ENCODE data around the gene ZNF436.

ZNF436 gene

GRCh38 chr1:23369335-23370013, at the start of gene ZNF436:
TSS of gene ZNF436 (minus strand) at chr1:23369836. CDS start at chr1:23368005, 1,831 bp downstream.
- no peak for DNase-seq (ENCODE audit: low read depth in 1 of 2, low spot score in 1 of 2)

- no peak for DNase-seq (ENCODE audit: low read depth in 1 of 2, low spot score in 1 of 2)
Observed at GRCh38 chr1:23419180-23419579, 49.5 kb upstream of the ZNF436 start.

- DNase-seq (ENCODE audit: low read depth in 1 of 2, low spot score in 1 of 2) = no peak
Observed at GRCh38 chr1:23417570-23417969, 47.9 kb upstream of the ZNF436 start.

- DNase-seq (ENCODE audit: low read depth in 1 of 2, low spot score in 1 of 2) = no peak
Observed at GRCh38 chr1:23416964-23417363, 47.3 kb upstream of the ZNF436 start.

- no peak for DNase-seq (ENCODE audit: low read depth in 1 of 2, low spot score in 1 of 2)
Observed at GRCh38 chr1:23408797-23409290, 39.2 kb upstream of the ZNF436 start.

GRCh38 chr1:23407016-23407630, 37.5 kb upstream of the ZNF436 start:
- no peak for DNase-seq (ENCODE audit: low read depth in 1 of 2, low spot score in 1 of 2)

GRCh38 chr1:23405946-23406345, 36.3 kb upstream of the ZNF436 start:
- no peak for DNase-seq (ENCODE audit: low read depth in 1 of 2, low spot score in 1 of 2)

GRCh38 chr1:23403735-23404486, 34.3 kb upstream of the ZNF436 start:
- DNase-seq (ENCODE audit: low read depth in 1 of 2, low spot score in 1 of 2) = peak; percentile 62 to 77

GRCh38 chr1:23403355-23403734, 33.7 kb upstream of the ZNF436 start:
- no peak for DNase-seq (ENCODE audit: low read depth in 1 of 2, low spot score in 1 of 2)

GRCh38 chr1:23403038-23403336, 33.4 kb upstream of the ZNF436 start:
- DNase-seq (ENCODE audit: low read depth in 1 of 2, low spot score in 1 of 2) = no peak

GRCh38 chr1:23402286-23403037, 32.8 kb upstream of the ZNF436 start:
- no peak for DNase-seq (ENCODE audit: low read depth in 1 of 2, low spot score in 1 of 2)

- DNase-seq (ENCODE audit: low read depth in 1 of 2, low spot score in 1 of 2) = no peak
Observed at GRCh38 chr1:23401313-23401712, 31.7 kb upstream of the ZNF436 start.

- no peak for DNase-seq (ENCODE audit: low read depth in 1 of 2, low spot score in 1 of 2)
Observed at GRCh38 chr1:23400324-23401114, 30.9 kb upstream of the ZNF436 start.

- no peak for DNase-seq (ENCODE audit: low read depth in 1 of 2, low spot score in 1 of 2)
Observed at GRCh38 chr1:23399229-23399628, 29.6 kb upstream of the ZNF436 start.

GRCh38 chr1:23397908-23398307, 28.3 kb upstream of the ZNF436 start:
- no peak for DNase-seq (ENCODE audit: low read depth in 1 of 2, low spot score in 1 of 2)

GRCh38 chr1:23396380-23396779, 26.7 kb upstream of the ZNF436 start:
- DNase-seq (ENCODE audit: low read depth in 1 of 2, low spot score in 1 of 2) = no peak

GRCh38 chr1:23395849-23396248, 26.2 kb upstream of the ZNF436 start:
- no peak for DNase-seq (ENCODE audit: low read depth in 1 of 2, low spot score in 1 of 2)

GRCh38 chr1:23395154-23395724, 25.6 kb upstream of the ZNF436 start:
- DNase-seq (ENCODE audit: low read depth in 1 of 2, low spot score in 1 of 2) = no peak

- DNase-seq (ENCODE audit: low read depth in 1 of 2, low spot score in 1 of 2) = no peak
Observed at GRCh38 chr1:23394684-23395083, 25.0 kb upstream of the ZNF436 start.

- no peak for DNase-seq (ENCODE audit: low read depth in 1 of 2, low spot score in 1 of 2)
Observed at GRCh38 chr1:23394181-23394580, 24.5 kb upstream of the ZNF436 start.
